Smooth muscle cell (in vitro differentiated cells): ENCODE results near the gene MAPK10. TPM values are rescaled to one million over a fixed set of nuclear protein-coding genes. Genes with fewer than 3 reads are reported as not detected.

Experiments
- DNase-seq: peaks from one replicate; lab custom pipeline; 2025; ENCODE audit not compliant: unreplicated experiment; lab: John Stamatoyannopoulos, UW
- H2AFZ ChIP-seq: fragments of 200-600 bp; sonication (generic); 2 replicates; pipeline ENCODE4 v1.6.0; 2016; ENCODE audit warnings: antibody characterized with exemption, low read depth, mild to moderate bottlenecking
- H3F3A ChIP-seq: fragments of 200-600 bp; sonication (generic); 2 replicates; pipeline ENCODE4 v1.6.0; 2017; ENCODE audit warnings: antibody characterized with exemption, low read depth
- H3K27ac ChIP-seq: fragments of 200-600 bp; sonication (generic); 2 replicates; pipeline ENCODE4 v1.5.1; 2016; ENCODE audit warnings: low read depth, mild to moderate bottlenecking
- H3K27me3 ChIP-seq: fragments of 200-600 bp; sonication (generic); 2 replicates; pipeline ENCODE4 v1.6.1; 2016; ENCODE audit warnings: low read depth, mild to moderate bottlenecking
- H3K36me3 ChIP-seq: fragments of 200-600 bp; sonication (generic); 2 replicates; pipeline ENCODE4 v1.5.1; 2016; ENCODE audit warnings: low read depth
- H3K4me1 ChIP-seq: fragments of 200-600 bp; sonication (generic); 2 replicates; pipeline ENCODE4 v1.5.1; 2016; ENCODE audit warnings: low read depth
- H3K4me2 ChIP-seq: fragments of 200-600 bp; sonication (generic); 2 replicates; pipeline ENCODE4 v1.6.0; 2016; ENCODE audit warnings: mild to moderate bottlenecking
- H3K4me3 ChIP-seq: fragments of 200-600 bp; sonication (generic); 2 replicates; pipeline ENCODE4 v1.5.1; 2016; ENCODE audit warnings: mild to moderate bottlenecking
- H3K79me2 ChIP-seq: fragments of 200-600 bp; sonication (generic); 2 replicates; pipeline ENCODE4 v1.6.0; 2016; ENCODE audit warnings: low read depth, mild to moderate bottlenecking
- H3K9ac ChIP-seq: fragments of 200-600 bp; sonication (generic); 2 replicates; pipeline ENCODE4 v1.6.0; 2016; ENCODE audit warnings: low read depth
- H3K9me3 ChIP-seq: fragments of 200-600 bp; sonication (generic); replicated peaks from 2 replicates; pipeline ENCODE4 v1.5.1; 2016; ENCODE audit warnings: low read depth
- H4K20me1 ChIP-seq: fragments of 200-600 bp; sonication (generic); 2 replicates; pipeline ENCODE4 v1.6.0; 2016; ENCODE audit warnings: low read depth
- CTCF ChIP-seq: fragments of 200-600 bp; sonication (generic); IDR thresholded peaks from 2 replicates; pipeline ENCODE4 v1.5.1; 2017; ENCODE audit warnings: borderline replicate concordance, mild to moderate bottlenecking, antibody characterized with exemption; ENCODE audit not compliant: insufficient read depth, poor library complexity, severe bottlenecking
- WGBS: methylation state at CpG from one replicate; pipeline ENCODE4 v1.1.7; 2016; ENCODE audit warnings: low lambda C conversion rate; 5-methylcytosine and 5-hydroxymethylcytosine counted together
- polyA plus RNA-seq: library from polyadenylated mRNA; unstranded; fragments of >200 nt; fragmentation: Nextera tagmentation; extraction: Ambion mirVana; gene quantifications from 2 replicates; pipeline ENCODE4 v1.2.1, GENCODE V29; 2016
- total RNA-seq: library from RNA; depleted of rRNA; stranded (reverse); fragments of >200 nt; gene quantifications from 2 replicates; pipeline ENCODE4 v1.2.3, GENCODE V29; 2014

MAPK10 gene
- total and polyA plus RNA-seq, 2 experiments from 2014 or later = 2.4 to 13.3 TPM

GRCh38 chr4:86283371-86283770, 76.5 kb downstream of the MAPK10 start:
- no peaks in the 10 kb centered on the region for H3K79me2 ChIP-seq
- H2AFZ ChIP-seq = no peak overlapping the region
- no peaks in the 10 kb centered on the region for H3K36me3 ChIP-seq
- no peak for DNase-seq
- TF ChIP-seq CTCF = no peak
- WGBS = 70% methylated on average over 3 of the region's 3 CpGs
- no peaks in the 10 kb centered on the region for H3F3A ChIP-seq
- H3K9me3 ChIP-seq = no peaks in the 10 kb centered on the region
- no peaks in the 10 kb centered on the region for H3K27me3 ChIP-seq
- no peak overlapping the region for H3K9ac ChIP-seq
- no peak overlapping the region for H3K4me2 ChIP-seq
- H3K27ac ChIP-seq = no peak overlapping the region
- peaks cover 34% of the 10 kb centered on the region for H3K4me1 ChIP-seq
- no peaks in the 10 kb centered on the region for H4K20me1 ChIP-seq
- H3K4me3 ChIP-seq = no peak overlapping the region

- no peaks in the 10 kb centered on the region for H4K20me1 ChIP-seq
- DNase-seq = no peak
- H3F3A ChIP-seq = no peaks in the 10 kb centered on the region
- no peaks in the 10 kb centered on the region for H3K27me3 ChIP-seq
- no peak for TF ChIP-seq CTCF
- no peak overlapping the region for H2AFZ ChIP-seq
- no peaks in the 10 kb centered on the region for H3K36me3 ChIP-seq
- no peak overlapping the region for H3K9ac ChIP-seq
- no peaks in the 10 kb centered on the region for H3K9me3 ChIP-seq
- peaks cover 40% of the 10 kb centered on the region for H3K4me1 ChIP-seq
- H3K27ac ChIP-seq = no peak overlapping the region
- no peaks in the 10 kb centered on the region for H3K79me2 ChIP-seq
- WGBS = 88% methylated on average over 2 of the region's 2 CpGs
- H3K4me3 ChIP-seq = no peak overlapping the region
- no peak overlapping the region for H3K4me2 ChIP-seq
These were observed 79.6 kb downstream of the MAPK10 start for GRCh38 chr4:86280246-86280645.

GRCh38 chr4:86279293-86279960, 80.4 kb downstream of the MAPK10 start:
- Histone ChIP-seq H3K9me3 (no peaks in the 10 kb centered on the region), H3K9ac (no peak overlapping the region), H2AFZ (no peak overlapping the region), H4K20me1 (no peaks in the 10 kb centered on the region), H3F3A (no peaks in the 10 kb centered on the region), H3K27ac (no peak overlapping the region), H3K4me3 (no peak overlapping the region), H3K4me2 (no peak overlapping the region), H3K79me2 (no peaks in the 10 kb centered on the region), H3K27me3 (no peaks in the 10 kb centered on the region), H3K4me1 (peaks cover 49% of the 10 kb centered on the region), H3K36me3 (no peaks in the 10 kb centered on the region)
- DNase-seq = no peak
- TF ChIP-seq CTCF = no peak
- 89% methylated on average over 5 of the region's 5 CpGs for WGBS

GRCh38 chr4:86278126-86278525, 81.7 kb downstream of the MAPK10 start:
- peaks cover 56% of the 10 kb centered on the region for H3K4me1 ChIP-seq
- no peaks in the 10 kb centered on the region for H3K9me3 ChIP-seq
- DNase-seq = no peak
- H3F3A ChIP-seq = no peaks in the 10 kb centered on the region
- no peak overlapping the region for H3K9ac ChIP-seq
- 81% methylated on average over 2 of the region's 2 CpGs for WGBS
- H4K20me1 ChIP-seq = no peaks in the 10 kb centered on the region
- H3K27ac ChIP-seq = no peak overlapping the region
- H2AFZ ChIP-seq = no peak overlapping the region
- no peaks in the 10 kb centered on the region for H3K36me3 ChIP-seq
- H3K79me2 ChIP-seq = no peaks in the 10 kb centered on the region
- no peaks in the 10 kb centered on the region for H3K27me3 ChIP-seq
- no peak overlapping the region for H3K4me2 ChIP-seq
- no peak for TF ChIP-seq CTCF
- no peak overlapping the region for H3K4me3 ChIP-seq
